Esophagus muscularis mucosa (tissue), 4 donors: Measurements from ENCODE around the gene C5orf52.

Experiments
- CTCF ChIP-seq, 3 experiments: fragments of 200-600 bp in 2 of 3; fragments of 450-650 bp in 1 of 3; sonication (generic) in 2 of 3; IDR thresholded peaks; one replicate each; pipeline ENCODE4 v1.5.1; 2017 to 2019; ENCODE audit warnings: antibody characterized with exemption in 3 of 3, mild to moderate bottlenecking in 2 of 3, moderate library complexity in 1 of 3
- EP300 ChIP-seq: sonication (generic); formaldehyde crosslinking; IDR thresholded peaks from one replicate; pipeline ENCODE4 v1.6.1; 2017; ENCODE audit warnings: antibody characterized with exemption
- POLR2A ChIP-seq: fragments of 450-650 bp; IDR thresholded peaks from one replicate; pipeline ENCODE4 v1.6.1; 2017; ENCODE audit warnings: antibody characterized with exemption, moderate library complexity, mild to moderate bottlenecking, low read depth
- POLR2AphosphoS5 ChIP-seq, 2 donors: sonication (generic); formaldehyde crosslinking; IDR thresholded peaks; one replicate each; pipeline ENCODE4 v1.6.1; 2017; ENCODE audit warnings: antibody characterized with exemption in 2 of 2

GRCh38 chr5:157677931-157678330 is 6.6 kb downstream of the C5orf52 start:
- no peak for TF ChIP-seq POLR2A
- no peak for TF ChIP-seq POLR2AphosphoS5 (IDR thresholded peaks at IDR 0.05)
- TF ChIP-seq CTCF (IDR thresholded peaks at IDR 0.05): no peak
- TF ChIP-seq EP300: no peak
